GM18499 (cell line): ENCODE results near the gene CD58.

ENCODE experiments used
- ATAC-seq: cut with Tn5 transposase; IDR thresholded peaks from one replicate; pipeline ENCODE4 v1.9.1; 2021; ENCODE audit warnings: moderate number of reproducible peaks; ENCODE audit not compliant: insufficient read depth, unreplicated experiment

The CD58 gene

GRCh38 chr1:116515702-116516101 lies 55.1 kb downstream of the CD58 start:
- no peak for ATAC-seq

- ATAC-seq, result peak; percentile 73
Observed at GRCh38 chr1:116514708-116515525, 55.9 kb downstream of the CD58 start.

- ATAC-seq, result no peak
Observed at GRCh38 chr1:116513956-116514355, 56.9 kb downstream of the CD58 start.

GRCh38 chr1:116511459-116512019 lies 59.3 kb downstream of the CD58 start:
- ATAC-seq, result no peak

- ATAC-seq, result no peak
Observed at GRCh38 chr1:116510361-116510760, 60.5 kb downstream of the CD58 start.

- no peak for ATAC-seq
Observed at GRCh38 chr1:116508984-116509980, 61.5 kb downstream of the CD58 start.

- ATAC-seq, result no peak
Observed at GRCh38 chr1:116508085-116508983, 62.5 kb downstream of the CD58 start.

- ATAC-seq, result no peak
Observed at GRCh38 chr1:116507631-116508030, 63.2 kb downstream of the CD58 start.

GRCh38 chr1:116506132-116507004 lies 64.5 kb downstream of the CD58 start:
- no peak for ATAC-seq

GRCh38 chr1:116504308-116505156 lies 66.3 kb downstream of the CD58 start:
- ATAC-seq, result peak; percentile 83

GRCh38 chr1:116503546-116504307 lies 67.1 kb downstream of the CD58 start:
- ATAC-seq, result no peak

- ATAC-seq, result no peak
Observed at GRCh38 chr1:116502671-116503314, 68.0 kb downstream of the CD58 start.

GRCh38 chr1:116501870-116502244 lies 69.0 kb downstream of the CD58 start:
- no peak for ATAC-seq

GRCh38 chr1:116501125-116501869 lies 69.5 kb downstream of the CD58 start:
- ATAC-seq, result no peak

- ATAC-seq, result no peak
Observed at GRCh38 chr1:116498789-116499628, 71.8 kb downstream of the CD58 start.
